ENCODE results near the gene TUBA3E. TPM values are rescaled to one million over a fixed set of nuclear protein-coding genes. Genes with fewer than 3 reads are reported as not detected.
A peak's percentile ranks its signal among the peaks of the same experiment; 100 is the strongest.
"Not testable (repeated sequence)": the region's sequence is repeated elsewhere in the genome, so short reads cannot be mapped to it uniquely, and the experiment has no call there.

TUBA3E gene
- total and polyA plus RNA-seq, 3 donors from 2014 or later = 129 to 386 (median 141) TPM

DNA sequence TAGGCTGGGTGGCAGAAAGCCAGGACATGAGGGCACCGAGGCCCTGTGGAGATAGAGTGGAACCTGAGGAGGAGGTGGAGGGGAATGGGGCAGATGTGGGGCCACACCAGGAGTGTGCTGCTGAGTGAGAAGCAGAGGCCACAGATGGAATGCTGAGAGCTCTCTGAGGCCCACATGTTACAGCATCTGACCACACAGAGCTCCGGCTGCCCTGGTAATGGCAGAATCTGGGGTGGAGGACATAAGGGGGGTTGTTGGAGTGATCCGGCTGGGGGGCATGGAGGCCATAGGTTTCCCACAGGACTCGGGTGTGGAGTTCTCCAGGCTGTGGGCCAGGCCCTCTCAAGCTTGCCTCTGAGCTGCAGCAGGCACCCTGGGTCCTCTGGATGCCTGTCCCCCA is 12.3 kb downstream of the TUBA3E start:
- Histone ChIP-seq H3K27ac (no peak overlapping the region), H3K4me3 (no peak overlapping the region), H3K36me3 (ENCODE audit: low read depth, missing control alignments) (no peaks in the 10 kb centered on the region), H3K9me3 (no peaks in the 10 kb centered on the region), H3K27me3 (no peaks in the 10 kb centered on the region), H3K4me1 (peaks cover 17% of the 10 kb centered on the region)
- intact Hi-C loops (cut with DNase I; ENCODE audit: low total_unique reads) = no loop called here
- DNase-seq = no peak
- no peak for TF ChIP-seq POLR2A (IDR thresholded peaks at IDR 0.05)
- 75 to 81% methylated on average over 4 of the region's 4 CpGs for WGBS, 2 donors

DNA sequence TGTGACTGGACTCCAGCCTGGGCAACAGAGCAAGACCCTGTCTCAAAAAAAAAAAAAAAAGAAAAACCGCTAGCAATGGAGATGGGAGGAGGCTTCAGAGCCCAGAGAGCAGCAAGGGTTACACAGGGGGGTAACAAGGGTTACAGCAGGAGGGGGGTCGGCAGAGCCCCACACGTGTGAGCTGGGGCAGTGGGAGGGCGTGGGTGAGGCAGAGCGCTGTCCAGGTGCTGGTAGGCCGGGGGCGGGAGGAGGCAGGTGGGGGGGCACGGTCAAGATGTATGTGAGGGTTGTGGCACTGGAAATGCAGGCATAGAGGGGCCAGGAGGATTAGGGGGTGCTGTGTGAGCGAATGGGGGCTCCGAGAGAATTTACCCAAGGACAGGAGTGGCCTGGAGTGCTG is 12.8 kb downstream of the TUBA3E start:
- Histone ChIP-seq H3K9me3 (no peaks in the 10 kb centered on the region), H3K36me3 (ENCODE audit: low read depth, missing control alignments) (no peaks in the 10 kb centered on the region), H3K4me1 (peaks cover 21% of the 10 kb centered on the region), H3K4me3 (no peak overlapping the region), H3K27me3 (no peaks in the 10 kb centered on the region), H3K27ac (no peak overlapping the region)
- DNase-seq = no peak
- intact Hi-C loops (cut with DNase I; ENCODE audit: low total_unique reads) = no loop called here
- TF ChIP-seq, protein P1, sequence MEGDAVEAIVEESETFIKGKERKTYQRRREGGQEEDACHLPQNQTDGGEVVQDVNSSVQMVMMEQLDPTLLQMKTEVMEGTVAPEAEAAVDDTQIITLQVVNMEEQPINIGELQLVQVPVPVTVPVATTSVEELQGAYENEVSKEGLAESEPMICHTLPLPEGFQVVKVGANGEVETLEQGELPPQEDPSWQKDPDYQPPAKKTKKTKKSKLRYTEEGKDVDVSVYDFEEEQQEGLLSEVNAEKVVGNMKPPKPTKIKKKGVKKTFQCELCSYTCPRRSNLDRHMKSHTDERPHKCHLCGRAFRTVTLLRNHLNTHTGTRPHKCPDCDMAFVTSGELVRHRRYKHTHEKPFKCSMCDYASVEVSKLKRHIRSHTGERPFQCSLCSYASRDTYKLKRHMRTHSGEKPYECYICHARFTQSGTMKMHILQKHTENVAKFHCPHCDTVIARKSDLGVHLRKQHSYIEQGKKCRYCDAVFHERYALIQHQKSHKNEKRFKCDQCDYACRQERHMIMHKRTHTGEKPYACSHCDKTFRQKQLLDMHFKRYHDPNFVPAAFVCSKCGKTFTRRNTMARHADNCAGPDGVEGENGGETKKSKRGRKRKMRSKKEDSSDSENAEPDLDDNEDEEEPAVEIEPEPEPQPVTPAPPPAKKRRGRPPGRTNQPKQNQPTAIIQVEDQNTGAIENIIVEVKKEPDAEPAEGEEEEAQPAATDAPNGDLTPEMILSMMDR (IDR thresholded peaks at IDR 0.05) = no peak
- no peak for TF ChIP-seq POLR2A (IDR thresholded peaks at IDR 0.05)
- WGBS, 2 donors = 77 to 83% methylated on average over 3 to 9 of the region's 10 CpGs

DNA sequence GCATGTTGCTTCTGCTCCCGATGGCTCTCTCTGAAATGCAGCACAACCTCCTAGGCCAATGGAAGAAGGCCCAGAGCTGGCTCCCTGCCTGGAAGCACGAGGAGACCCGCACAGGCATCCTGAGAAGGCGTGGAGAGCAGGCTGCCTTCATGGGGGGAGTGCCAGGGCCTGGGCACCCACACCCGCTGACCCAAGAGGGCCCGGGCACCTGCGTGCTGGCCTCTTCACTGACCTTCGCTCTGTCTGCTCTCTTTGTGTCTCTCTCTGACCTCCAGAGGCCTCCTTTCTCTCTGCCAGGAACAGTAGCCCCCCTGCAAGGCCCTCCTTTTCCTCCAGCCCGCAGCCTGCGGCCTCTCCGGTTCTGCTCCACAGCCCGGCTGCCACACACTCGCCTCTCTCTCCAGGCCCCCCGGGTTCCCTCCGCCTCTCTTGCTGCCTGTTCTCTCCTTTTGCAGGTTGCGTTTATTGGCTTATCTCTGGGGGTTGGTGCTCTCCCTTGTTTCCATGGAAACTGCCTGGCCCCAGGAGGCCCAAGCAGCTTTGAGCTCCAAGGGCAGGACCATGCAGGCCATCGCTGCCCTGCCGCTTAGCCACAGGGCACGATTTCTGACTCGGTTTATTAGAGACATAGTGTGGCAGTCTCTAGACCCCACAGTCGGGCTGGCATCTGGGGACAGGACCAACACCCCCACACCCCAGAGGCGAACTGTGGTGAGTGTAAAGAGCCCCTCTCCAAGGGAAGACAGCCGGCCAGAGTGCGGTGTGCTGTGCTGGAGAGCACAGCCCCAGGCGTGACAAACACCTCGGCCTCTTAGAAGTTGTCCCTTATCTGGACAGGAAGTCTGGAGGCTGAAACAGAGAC is 14.5 kb downstream of the TUBA3E start:
- WGBS, 2 donors = 40 to 60% methylated on average over 20 to 26 of the region's 26 CpGs
- Histone ChIP-seq H3K36me3 (ENCODE audit: low read depth, missing control alignments) (no peaks in the 10 kb centered on the region), H3K4me1 (peaks cover 23% of the 10 kb centered on the region), H3K27ac (peak overlapping the region in 1 of 2 donors; percentile 6), H3K9me3 (no peaks in the 10 kb centered on the region), H3K4me3 (no peak overlapping the region), H3K27me3 (no peaks in the 10 kb centered on the region)
- DNase-seq = peak; percentile 59
- TF ChIP-seq, protein P1 (IDR thresholded peaks at IDR 0.05) = no peak
- TF ChIP-seq POLR2A (IDR thresholded peaks at IDR 0.05) = no peak
- intact Hi-C loops (cut with DNase I; ENCODE audit: low total_unique reads) = loop anchor here (5.0 kb wide), 1 partner anchor 154 kb away; no protein-coding TSS in a partner anchor

DNA sequence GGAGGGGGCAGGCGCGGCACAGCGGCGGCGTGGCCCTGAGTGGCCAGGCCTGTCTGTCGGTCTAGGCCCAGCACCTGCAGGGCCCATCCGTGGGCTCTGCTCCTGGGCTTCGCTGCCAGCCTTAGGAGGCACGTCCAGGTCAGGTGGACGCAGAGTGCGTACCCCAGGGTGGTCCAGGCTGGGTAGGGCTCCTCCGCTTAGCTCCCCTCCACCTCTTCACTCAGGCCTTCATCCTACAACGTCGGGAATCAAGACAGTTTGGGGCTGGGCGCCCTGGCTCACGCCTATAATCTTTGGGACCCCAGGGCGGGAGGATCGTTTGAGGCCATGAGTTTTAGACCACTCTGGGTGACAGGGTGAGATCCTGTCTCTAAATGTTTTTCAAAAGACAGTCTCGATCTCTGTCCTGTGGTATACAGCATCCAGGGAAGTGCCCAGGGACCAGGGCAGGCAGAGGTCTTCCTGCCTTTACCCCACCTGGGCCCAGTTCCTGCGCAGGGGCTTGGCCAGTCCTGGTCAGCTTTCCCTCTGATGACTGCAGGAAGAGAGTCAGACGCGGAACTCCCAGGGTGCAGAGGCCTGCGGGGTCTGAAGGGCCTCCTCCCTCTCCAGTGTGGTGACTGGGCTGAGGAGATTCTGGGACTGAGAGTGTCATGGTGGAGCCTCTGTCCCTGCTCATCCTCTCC is 15.3 kb downstream of the TUBA3E start:
- intact Hi-C loops (cut with DNase I; ENCODE audit: low total_unique reads) = loop anchor here (5.0 kb wide), 1 partner anchor 154 kb away; no protein-coding TSS in a partner anchor
- DNase-seq, H3K27me3 ChIP-seq: not testable (repeated sequence)

DNA sequence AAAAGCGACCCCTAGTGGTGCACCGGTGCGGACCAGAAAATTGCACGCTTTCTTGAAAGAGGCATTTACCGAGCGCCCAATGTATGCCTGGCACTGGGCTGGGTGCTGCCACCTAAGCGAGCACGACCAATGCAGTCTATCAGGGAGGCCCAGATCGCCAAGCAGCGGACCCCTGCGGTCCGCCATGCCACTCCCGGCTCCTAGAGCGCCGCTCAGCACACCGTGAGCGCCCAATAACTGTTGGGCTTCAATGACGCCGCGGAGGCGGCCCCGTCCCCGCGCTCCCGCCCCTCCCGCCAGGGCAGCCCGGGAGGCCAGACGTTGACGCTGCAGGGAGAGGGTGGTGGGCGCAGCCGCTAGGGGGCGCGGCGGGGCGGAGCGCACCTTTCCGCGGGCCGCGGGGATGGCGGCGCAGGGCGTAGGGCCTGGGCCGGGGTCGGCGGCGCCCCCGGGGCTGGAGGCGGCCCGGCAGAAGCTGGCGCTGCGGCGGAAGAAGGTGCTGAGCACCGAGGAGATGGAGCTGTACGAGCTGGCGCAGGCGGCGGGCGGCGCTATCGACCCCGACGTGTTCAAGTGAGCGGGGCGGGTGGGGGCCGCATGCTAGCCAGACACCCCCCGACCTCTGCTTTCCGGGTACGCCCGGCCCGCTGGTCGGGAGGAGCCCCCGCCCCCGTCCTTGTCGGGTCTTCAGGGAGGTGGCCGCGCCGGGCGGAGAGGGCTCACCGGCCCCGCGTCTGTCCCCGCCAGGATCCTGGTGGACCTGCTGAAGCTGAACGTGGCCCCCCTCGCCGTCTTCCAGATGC is 16.2 kb downstream of the TUBA3E start, which contains the start of gene MZT2B:
Gene MZT2B, plus strand, starts transcription at position 383 of the 803 bp plus-strand sequence. Its CDS starts 21 bp downstream, at position 404.
- peak within 1 kb of the TSS; percentile 78 to 87 for H3K27ac ChIP-seq
- intact Hi-C loops (cut with DNase I; ENCODE audit: low total_unique reads) = loop anchor here (5.0 kb wide), 1 partner anchor 155 kb away; no protein-coding TSS in a partner anchor
- peak; percentile 87 for DNase-seq
- not testable (repeated sequence) for H3K36me3 ChIP-seq (ENCODE audit: low read depth, missing control alignments); H3K27me3 ChIP-seq; H3K9me3 ChIP-seq
- peaks cover 23% of the 10 kb centered on the region for H3K4me1 ChIP-seq
- WGBS, 2 donors = 0 to 1% methylated on average over 7 to 80 of the region's 86 CpGs
- TF ChIP-seq, protein P1 (IDR thresholded peaks at IDR 0.05) = peak; percentile 88 to 93 (median 89)
- H3K4me3 ChIP-seq = peak within 1 kb of the TSS; percentile 89 to 91

More for the DNA sequence above, 15.3 kb downstream of the TUBA3E start:
- not testable (repeated sequence) for H3K9me3 ChIP-seq; H3K36me3 ChIP-seq (ENCODE audit: low read depth, missing control alignments)
- peak overlapping the region; percentile 89 to 91 for H3K4me3 ChIP-seq
- WGBS, 2 donors = 28 to 42% methylated on average over 11 to 17 of the region's 23 CpGs
- peaks cover 23% of the 10 kb centered on the region for H3K4me1 ChIP-seq
- H3K27ac ChIP-seq = peak overlapping the region; percentile 45 to 70
